HG03439 (cell line): ENCODE results near the gene PRDM8.
A peak's percentile ranks its signal among the peaks of the same experiment; 100 is the strongest.

Experiments
- ATAC-seq: cut with Tn5 transposase; IDR thresholded peaks from one replicate; pipeline ENCODE4 v1.9.1; 2021; ENCODE audit warnings: mild to moderate bottlenecking, moderate library complexity; ENCODE audit not compliant: unreplicated experiment

PRDM8 gene

DNA sequence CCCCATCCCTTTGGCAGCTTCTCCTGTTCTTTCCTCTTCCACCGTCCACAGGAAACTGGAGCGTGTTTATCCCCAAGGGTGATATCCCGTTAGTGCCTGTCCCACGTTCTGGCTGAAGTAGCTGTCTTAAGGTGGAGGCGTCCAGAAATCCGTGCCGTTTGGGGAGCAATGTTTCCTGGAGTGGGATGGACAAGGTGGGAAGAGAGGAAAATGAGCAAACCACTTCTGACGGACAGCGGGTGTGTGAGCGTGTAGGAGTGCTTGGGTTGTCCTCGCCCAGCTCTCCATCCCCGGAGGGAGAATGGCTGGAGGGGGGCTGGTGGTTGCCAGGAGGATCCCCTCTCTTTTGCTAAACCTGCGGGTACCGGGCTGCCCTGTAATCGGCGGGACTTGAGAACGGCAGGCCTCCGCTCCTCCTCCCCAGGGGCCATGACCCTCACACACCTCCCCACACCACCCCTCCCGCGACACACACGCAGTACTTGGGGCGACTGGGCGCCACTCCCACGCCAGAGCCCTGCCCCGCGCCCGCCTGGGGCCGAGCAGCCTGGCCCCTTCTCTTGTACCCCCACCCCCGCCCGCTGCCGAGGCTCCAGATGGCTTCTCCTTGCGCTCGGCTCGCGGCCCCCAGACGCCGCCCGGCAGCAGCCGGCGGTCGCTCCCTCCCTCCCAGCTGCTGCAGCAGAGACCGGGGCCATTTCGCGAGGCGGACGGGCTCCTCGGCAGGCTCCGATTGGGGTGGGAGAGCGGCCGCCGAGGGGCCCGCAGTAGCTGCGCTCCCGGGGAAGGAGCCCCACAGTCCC lies 13.9 kb upstream of the PRDM8 start:
- ATAC-seq: peak; percentile 57

GRCh38 chr4:80184053-80184824 lies 13.1 kb upstream of the PRDM8 start:
- ATAC-seq: peak; percentile 94

DNA sequence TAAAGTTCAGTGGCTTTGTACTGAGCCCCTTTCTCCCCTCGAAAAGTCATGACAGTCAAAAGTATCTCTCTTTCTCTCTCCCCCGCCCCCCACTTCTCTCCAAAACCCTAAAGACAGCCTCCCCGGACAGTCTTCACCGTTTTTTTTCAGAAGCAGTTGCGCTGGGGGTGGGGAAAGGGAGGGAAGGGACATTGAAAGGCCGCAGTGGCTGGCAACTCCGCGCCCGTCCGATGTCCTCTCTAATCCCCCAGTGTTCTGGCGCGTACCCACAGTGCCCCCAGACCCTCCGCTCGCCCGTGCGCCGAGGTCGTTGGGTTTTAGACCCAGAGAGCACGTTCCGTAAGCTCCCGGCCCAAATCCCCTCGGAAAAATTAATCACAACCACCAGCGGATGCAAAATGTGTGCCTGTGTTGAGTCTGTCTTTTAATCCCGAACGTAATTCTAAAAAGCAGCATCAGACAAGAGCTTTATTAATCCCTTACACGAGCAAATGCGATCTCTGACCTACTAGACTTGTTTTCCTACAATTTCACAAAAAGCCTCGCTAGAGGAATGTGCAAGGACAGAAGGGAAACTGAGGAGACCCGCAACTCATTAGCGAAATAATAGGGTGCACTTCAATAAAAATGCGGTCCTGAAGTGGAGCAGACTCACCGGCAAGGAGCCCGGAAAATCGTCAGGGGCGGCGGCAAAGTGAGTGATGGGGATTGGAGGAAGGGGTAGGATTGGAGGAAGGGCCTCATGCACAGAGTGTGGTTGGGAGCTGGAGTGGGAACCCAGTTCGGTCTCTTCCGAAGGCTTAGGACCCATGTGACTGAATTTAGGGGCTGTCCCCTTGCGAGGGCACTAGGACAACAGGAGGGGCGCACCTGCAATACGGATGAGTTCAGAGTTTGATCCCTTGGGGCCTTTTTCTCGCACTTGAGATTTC lies 12.2 kb upstream of the PRDM8 start:
- ATAC-seq: no peak

GRCh38 chr4:80185787-80186548 lies 11.3 kb upstream of the PRDM8 start:
- ATAC-seq: no peak

- no peak for ATAC-seq
Measured at GRCh38 chr4:80186676-80187075, 10.6 kb upstream of the PRDM8 start.

DNA sequence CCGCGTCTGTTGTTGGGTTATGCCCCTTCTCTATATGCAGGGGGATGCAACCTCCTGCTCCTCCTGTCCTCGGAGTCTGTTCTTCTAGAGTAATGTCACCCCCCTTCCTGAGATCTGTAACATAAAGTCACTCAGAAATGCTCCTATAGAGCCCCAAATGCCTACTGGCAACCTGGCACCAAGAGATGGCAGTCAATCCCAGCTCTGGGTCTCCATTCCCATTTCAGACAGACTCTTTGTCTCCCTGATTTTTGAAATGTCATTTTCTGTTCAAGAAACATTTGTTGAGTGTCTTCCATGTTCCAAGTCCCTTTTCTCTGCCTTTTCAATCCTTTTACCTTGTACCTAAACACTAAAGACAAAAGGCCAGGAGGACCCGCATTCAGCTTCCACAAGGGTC lies 9.6 kb upstream of the PRDM8 start:
- no peak for ATAC-seq

DNA sequence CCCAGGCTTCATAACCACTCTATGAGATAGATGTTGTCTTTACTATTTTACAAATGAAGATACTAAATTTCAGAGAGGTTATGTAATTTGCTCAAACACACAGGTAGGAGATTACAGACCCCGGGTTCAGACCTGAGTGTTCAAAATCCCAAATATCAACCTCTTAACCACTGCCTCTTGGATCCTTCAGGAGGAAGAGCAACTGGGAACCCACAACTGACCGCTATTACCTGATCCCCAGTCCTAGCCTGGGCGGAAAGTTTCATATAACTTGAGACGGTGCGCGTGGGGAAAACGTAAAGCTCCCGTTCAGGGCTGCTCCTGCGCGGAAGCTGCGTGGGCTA lies 8.9 kb upstream of the PRDM8 start:
- ATAC-seq: no peak

DNA sequence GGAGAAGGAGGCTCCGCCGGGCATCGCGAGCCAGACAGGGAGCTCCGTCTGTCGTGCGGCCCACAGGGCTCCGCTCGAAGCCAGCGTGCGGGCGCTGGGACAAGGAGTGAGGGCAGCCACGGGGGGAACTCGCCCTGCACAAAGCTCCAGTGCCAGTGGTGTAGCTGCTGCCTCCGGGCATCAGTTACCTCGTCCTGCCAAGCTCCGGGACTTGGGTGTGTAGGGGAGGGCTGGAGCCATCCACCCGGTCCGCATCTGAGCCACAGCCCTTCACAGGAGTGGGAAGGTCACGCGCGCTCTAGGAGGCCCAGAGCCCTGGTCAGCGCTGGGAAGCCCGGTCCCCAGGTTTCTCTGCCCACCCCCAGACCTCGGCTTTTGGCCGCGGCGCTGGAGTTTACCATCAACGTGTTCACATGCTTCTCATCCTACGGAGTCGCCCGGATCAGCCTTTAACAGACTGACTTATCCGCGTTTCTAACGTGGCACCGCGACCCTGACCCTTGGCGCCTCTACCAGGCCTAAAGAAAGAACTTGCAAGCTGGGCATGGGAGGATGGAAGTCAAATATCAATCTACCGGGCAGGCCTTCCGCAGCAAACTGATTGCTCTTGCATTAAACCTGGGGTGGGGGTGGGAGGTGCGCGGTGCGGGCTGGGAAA lies 8.4 kb upstream of the PRDM8 start:
- no peak for ATAC-seq

- no peak for ATAC-seq
Measured at GRCh38 chr4:80189581-80189955, 7.7 kb upstream of the PRDM8 start.

- ATAC-seq: no peak
Measured at GRCh38 chr4:80189956-80190677, 7.2 kb upstream of the PRDM8 start.

DNA sequence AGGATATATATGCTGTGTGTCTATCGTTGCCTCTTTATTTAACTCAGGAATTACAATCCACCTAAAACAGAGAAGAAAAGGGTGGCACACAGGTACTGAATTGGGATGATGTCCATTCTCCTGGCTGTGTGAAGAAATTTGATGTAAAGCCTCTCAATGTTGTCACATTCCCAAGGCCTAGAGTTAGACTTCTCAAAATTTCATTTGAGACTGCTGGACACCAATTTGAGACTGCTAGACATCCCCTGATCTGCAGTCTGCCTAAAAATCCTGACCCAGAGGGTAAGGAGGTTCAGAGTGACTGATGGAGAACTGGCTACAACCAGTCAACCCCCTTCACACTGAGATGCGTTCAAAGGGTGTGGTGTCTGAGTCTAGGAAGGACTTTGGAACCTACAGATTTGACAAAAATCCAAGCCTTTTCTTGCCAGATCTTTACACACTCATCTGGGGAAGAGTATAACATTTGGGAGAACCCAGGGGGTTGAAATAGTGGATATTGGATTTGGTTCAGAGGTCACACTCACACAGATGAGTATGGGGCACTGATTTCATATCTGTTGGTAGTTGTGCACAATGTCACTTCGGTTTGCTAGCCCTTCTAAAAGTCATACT lies 4.9 kb upstream of the PRDM8 start:
- no peak for ATAC-seq

GRCh38 chr4:80192937-80193336 lies 4.4 kb upstream of the PRDM8 start:
- ATAC-seq: no peak

DNA sequence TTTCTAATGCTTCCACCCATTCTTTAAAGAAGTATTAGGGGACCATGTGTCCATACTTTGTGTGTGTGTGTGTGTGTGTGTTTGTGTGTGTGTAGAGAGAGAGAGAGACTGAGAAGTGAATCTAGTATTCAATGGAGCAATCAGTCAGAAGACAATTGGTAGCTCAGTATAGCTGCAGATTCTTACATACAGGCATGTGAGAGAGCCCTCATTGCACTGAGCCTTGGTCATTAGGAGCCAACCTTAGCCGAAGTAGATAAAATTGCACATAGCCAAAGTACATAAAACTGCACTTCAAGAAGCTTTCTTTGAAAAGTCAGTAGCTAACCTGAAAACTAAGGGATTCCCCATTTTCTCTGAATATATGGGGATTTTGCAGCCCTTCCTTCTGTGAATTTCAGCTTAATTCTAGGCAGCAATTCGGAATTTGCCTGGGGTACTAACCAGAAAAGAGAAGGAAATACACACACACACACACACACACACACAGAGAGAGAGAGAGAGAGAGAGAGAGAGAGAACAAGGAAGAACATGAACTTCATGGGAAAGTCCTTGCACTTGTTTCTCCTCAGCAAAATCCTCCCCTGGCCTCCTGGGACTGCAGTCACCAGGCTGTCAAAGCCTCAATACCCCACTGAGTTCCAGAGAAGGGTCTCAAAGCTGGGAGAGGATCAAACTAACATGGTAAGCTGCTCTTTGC lies 1.7 kb upstream of the PRDM8 start:
- ATAC-seq: no peak

DNA sequence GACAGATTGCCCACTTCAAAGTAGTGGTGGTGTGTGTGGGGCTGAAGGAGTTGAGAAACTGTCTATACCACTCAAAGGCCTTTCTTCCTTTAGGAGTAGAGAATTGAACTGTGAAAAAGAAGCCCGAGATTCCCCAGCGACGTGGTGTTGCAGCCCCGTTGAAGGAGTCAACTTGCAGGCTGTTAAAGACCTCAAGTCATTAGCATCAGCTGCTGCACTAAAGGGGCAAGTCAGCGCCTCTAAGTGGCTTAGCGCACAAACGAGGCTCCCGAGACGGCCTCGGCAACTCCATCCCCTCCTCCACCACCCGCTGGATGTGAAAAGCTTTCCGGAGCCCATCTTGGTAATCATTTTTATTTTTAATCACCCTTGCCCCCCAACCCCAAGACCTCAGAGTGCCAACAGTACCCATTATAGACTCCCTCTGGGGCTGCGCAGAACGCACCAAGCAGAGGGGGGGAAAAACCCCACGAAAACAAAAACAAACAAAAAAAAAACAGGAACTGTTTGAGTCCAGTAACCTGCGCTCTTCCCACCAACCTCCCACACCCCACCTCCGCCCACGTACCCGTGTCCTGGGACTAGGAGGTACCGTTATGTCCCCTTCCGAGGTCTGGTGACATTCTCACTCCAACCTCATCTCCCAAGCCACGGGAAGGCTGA lies 913 bp upstream of the PRDM8 start:
- no peak for ATAC-seq

DNA sequence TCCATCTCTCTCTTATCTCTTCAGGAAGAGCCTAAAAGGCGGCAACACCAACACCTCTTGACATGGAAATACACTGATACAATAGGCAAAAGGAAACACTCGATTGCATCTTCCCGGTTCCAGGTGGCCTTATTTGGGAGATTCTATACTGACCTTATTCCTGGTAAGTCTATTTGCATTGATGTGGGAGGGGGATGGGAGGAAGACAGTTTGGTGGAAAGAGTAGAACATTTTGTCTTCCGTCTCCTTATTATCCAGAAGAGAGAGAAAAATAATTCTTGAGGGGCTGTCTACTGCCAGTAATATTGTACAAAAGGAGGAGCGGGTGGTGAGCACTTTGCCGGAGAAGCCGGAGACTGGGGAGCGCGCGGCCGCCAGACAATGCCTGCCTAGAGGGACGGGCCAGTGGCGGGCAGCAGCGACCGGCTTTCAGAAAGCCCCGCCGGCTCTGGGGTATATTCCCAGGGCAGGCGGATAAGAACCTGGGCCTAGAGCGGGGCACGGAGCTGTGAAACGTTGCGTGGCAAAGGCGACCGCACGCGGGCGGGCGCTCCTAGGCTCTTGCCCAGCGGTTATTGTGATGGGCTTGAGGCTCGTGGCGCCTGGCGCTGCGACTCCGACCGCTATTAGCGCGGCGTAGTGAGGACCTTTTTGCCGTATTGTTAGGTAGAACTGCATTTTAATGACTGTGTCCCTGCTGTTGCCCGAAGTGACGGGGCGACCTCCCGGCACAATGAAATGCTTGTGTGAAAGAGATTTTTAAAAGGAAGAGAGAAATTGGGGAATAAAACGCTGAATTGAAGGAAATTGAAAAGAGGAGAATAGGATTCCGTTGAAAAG lies 518 bp downstream of the PRDM8 start:
- ATAC-seq: no peak

GRCh38 chr4:80198441-80198837 lies 1.1 kb downstream of the PRDM8 start:
- ATAC-seq: no peak

DNA sequence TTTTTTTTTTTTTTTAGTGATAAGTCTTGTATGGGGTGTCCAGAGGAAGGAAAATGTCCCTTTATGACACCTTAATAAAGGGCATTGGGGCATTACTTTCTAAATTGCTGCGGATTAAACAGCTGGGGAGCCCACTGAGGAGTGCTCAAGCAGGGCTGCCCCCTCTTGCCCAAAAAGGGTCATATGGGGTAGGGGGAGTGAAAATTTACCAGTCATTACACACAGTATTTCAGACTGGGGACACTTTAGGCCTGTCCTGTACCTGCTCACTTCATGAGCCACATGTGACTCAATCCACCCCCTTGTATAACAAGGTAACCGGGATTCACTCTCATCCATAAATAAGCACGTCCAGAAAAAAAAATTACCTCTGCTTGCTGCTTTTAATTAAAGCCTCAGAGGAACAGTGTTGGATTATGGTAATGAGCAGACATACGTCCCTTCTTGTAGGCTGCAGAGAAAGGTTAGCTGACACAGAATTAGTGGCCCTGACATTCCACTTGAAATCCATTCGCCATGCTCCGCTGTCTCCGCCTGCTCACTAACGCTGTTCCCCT lies 1.8 kb downstream of the PRDM8 start:
- no peak for ATAC-seq
